Activated CD4-positive, alpha-beta T cell treated with anti-CD3 and anti-CD28 coated beads, Interleukin-2, amount 50 U/mL, for 48 hours (primary cell): ENCODE measurements around the gene MBNL1.

Experiments
- DNase-seq, 2 experiments: peaks; one replicate each; pipeline ENCODE4 v3.0.0-alpha.2; 2020

Gene MBNL1

DNA sequence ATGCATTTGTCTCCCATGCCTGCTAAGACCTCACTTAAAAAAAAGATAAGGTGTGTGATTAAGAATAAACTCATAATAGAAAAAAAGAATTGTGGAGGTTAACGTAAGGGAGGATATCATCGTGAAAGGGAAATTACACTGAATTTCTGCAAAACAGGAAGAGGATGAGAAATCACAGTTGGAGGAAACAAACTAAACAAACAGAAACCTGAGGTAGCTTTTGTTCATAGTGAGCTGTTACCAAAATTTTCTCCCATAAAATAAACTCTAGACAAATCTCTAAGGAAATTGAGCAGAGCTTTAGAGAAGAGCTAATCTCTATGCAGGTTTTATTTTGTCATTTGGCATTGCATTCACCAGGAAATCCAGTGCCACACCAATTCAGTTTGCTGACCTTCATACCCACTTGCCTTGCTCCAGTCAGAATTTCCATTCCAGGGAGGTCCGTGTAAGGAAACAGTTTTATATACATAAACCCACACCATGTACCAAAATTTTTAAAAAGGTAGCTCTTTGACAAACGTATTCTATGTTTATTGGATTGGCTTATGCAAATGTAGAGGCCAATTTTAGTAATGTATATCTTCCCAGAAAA is 231.2 kb downstream of the MBNL1 start:
- DNase-seq = no peak

GRCh38 chr3:152505926-152506325 is 237.2 kb downstream of the MBNL1 start:
- peak; percentile 21 to 41 for DNase-seq

DNA sequence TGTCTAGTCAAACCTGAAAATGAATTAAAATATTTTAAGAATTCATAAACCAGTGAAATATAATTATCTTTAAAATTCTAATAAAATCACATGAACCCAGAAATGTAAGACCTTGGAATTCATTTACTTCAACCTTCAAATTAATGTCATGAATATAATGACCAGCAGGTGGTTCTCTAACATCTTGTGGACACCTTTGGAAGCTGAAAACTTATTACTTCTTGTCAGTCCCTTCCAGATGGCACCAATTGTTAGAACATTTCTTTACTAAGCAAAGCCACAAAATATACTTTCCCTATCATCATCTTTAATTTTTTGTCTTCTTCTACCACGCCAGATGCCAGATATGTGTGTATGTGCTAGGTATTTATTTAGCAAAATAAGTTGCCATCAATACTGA is 240.0 kb downstream of the MBNL1 start:
- no peak for DNase-seq

GRCh38 chr3:152511904-152512303 is 243.2 kb downstream of the MBNL1 start:
- no peak for DNase-seq

- no peak for DNase-seq
Observed at GRCh38 chr3:152513301-152513960, 244.7 kb downstream of the MBNL1 start.
